SK-N-SH treated with all-trans-retinoic acid at 6 μM for 48 hours (cell line): ENCODE results near the gene REPS1.

Experiments
- ATAC-seq: fragments of 200-7000 bp; cut with Tn5 transposase; 3 replicates; pipeline ENCODE4 v1.9.1; 2020; ENCODE audit warnings: mild to moderate bottlenecking, moderate library complexity
- ARNTL ChIP-seq: fragments of 450-650 bp; formaldehyde crosslinking; IDR thresholded peaks from 2 replicates; pipeline ENCODE4 v1.5.0; 2020; ENCODE audit warnings: low read depth, mild to moderate bottlenecking, moderate library complexity, borderline replicate concordance
- BACH2 ChIP-seq: fragments of 250-450 bp; sonication (Bioruptor Pico); IDR thresholded peaks from 2 replicates; pipeline ENCODE4 v1.9.0; 2021; ENCODE audit warnings: mild to moderate bottlenecking, borderline replicate concordance
- CREB5 ChIP-seq: fragments of 250-450 bp; sonication (Bioruptor Pico); IDR thresholded peaks from 2 replicates; pipeline ENCODE4 v1.5.1; 2020; ENCODE audit warnings: low read depth, mild to moderate bottlenecking, moderate library complexity
- CSDC2 ChIP-seq: fragments of 250-450 bp; sonication (Bioruptor Pico); IDR thresholded peaks from 2 replicates; pipeline ENCODE4 v1.5.0; 2020; ENCODE audit warnings: mild to moderate bottlenecking, moderate library complexity
- CSRNP3 ChIP-seq: fragments of 250-450 bp; sonication (Bioruptor Pico); IDR thresholded peaks from 2 replicates; pipeline ENCODE4 v1.5.1; 2021; ENCODE audit warnings: mild to moderate bottlenecking, moderate library complexity
- ESRRG ChIP-seq: fragments of 250-450 bp; sonication (Bioruptor Pico); IDR thresholded peaks from 2 replicates; pipeline ENCODE4 v1.6.1; 2021; ENCODE audit warnings: mild to moderate bottlenecking
- GLIS3 ChIP-seq: fragments of 250-450 bp; sonication (Bioruptor Pico); IDR thresholded peaks from 2 replicates; pipeline ENCODE4 v1.5.0; 2020; ENCODE audit warnings: mild to moderate bottlenecking, moderate library complexity
- ISL1 ChIP-seq: fragments of 250-450 bp; sonication (Bioruptor Pico); IDR thresholded peaks from 2 replicates; pipeline ENCODE4 v2.1.2; 2022; ENCODE audit warnings: mild to moderate bottlenecking, moderate library complexity
- PATZ1 ChIP-seq: fragments of 250-450 bp; sonication (Bioruptor Pico); IDR thresholded peaks from 2 replicates; pipeline ENCODE4 v1.8.0; 2020; ENCODE audit warnings: mild to moderate bottlenecking, moderate library complexity, borderline replicate concordance
- POU6F1 ChIP-seq: fragments of 250-450 bp; sonication (Bioruptor Pico); IDR thresholded peaks from 2 replicates; pipeline ENCODE4 v1.8.0; 2021; ENCODE audit warnings: low read depth, mild to moderate bottlenecking, moderate library complexity, borderline replicate concordance
- PPARA ChIP-seq: fragments of 250-450 bp; sonication (Bioruptor Pico); IDR thresholded peaks from 2 replicates; pipeline ENCODE4 v1.5.0; 2020; ENCODE audit warnings: mild to moderate bottlenecking, borderline replicate concordance
- RARB ChIP-seq: fragments of 250-450 bp; sonication (Bioruptor Pico); IDR thresholded peaks from 2 replicates; pipeline ENCODE4 v1.8.0; 2021; ENCODE audit warnings: mild to moderate bottlenecking, moderate library complexity
- SNAI2 ChIP-seq: fragments of 250-450 bp; sonication (Bioruptor Pico); IDR thresholded peaks from 2 replicates; pipeline ENCODE4 v1.5.0; 2020; ENCODE audit warnings: mild to moderate bottlenecking, moderate library complexity
- TCF4 ChIP-seq: fragments of 250-450 bp; sonication (Bioruptor Pico); IDR thresholded peaks from 2 replicates; pipeline ENCODE4 v1.8.0; 2021; ENCODE audit warnings: mild to moderate bottlenecking, moderate library complexity, borderline replicate concordance
- TOX ChIP-seq: fragments of 250-450 bp; sonication (Bioruptor Pico); IDR thresholded peaks from 2 replicates; pipeline ENCODE4 v1.8.0; 2021; ENCODE audit warnings: mild to moderate bottlenecking, moderate library complexity, borderline replicate concordance
- TSHZ2 ChIP-seq: fragments of 250-450 bp; sonication (Bioruptor Pico); IDR thresholded peaks from 2 replicates; pipeline ENCODE4 v1.5.0; 2020; ENCODE audit warnings: mild to moderate bottlenecking, moderate library complexity
- ZC3H10 ChIP-seq: fragments of 250-450 bp; sonication (Bioruptor Pico); IDR thresholded peaks from 2 replicates; pipeline ENCODE4 v1.5.1; 2021; ENCODE audit warnings: mild to moderate bottlenecking, moderate library complexity
- ZFP3 ChIP-seq: fragments of 250-450 bp; sonication (Bioruptor Pico); IDR thresholded peaks from 2 replicates; pipeline ENCODE4 v1.5.0; 2020; ENCODE audit warnings: mild to moderate bottlenecking, moderate library complexity
- ZFP30 ChIP-seq: fragments of 450-650 bp; formaldehyde crosslinking; IDR thresholded peaks from 2 replicates; pipeline ENCODE4 v1.5.0; 2022; ENCODE audit warnings: mild to moderate bottlenecking, moderate library complexity
- ZNF565 ChIP-seq: fragments of 450-650 bp; formaldehyde crosslinking; conservative IDR thresholded peaks from 2 replicates; pipeline ENCODE4 v1.5.0; 2020; ENCODE audit warnings: low read depth, mild to moderate bottlenecking, moderate library complexity
- ZNF70 ChIP-seq: fragments of 450-650 bp; formaldehyde crosslinking; IDR thresholded peaks from 2 replicates; pipeline ENCODE4 v1.5.0; 2020; ENCODE audit warnings: mild to moderate bottlenecking, moderate library complexity
- ZNF8 ChIP-seq: fragments of 450-650 bp; formaldehyde crosslinking; IDR thresholded peaks from 2 replicates; pipeline ENCODE4 v1.5.0; 2020; ENCODE audit warnings: mild to moderate bottlenecking, moderate library complexity

The REPS1 gene

DNA sequence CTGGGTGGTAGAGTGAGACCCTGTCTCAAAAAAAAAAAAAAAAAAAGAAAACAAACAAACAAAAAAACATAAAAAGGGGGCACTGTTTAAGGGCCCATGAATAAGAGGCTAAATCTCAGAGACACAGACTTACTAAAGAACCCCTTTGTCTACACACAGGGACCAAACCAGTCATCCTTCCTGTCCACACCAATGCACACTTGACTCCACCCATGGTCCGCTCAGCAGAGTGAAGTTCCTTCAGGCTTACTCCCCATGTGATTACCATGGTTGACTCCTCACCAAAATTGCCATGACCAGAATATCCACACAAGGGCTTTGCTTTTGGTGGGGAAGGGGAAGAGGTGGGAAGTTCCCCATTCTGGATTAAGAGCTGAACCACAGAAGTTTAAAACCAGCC is 19.4 kb upstream of the REPS1 start:
- ATAC-seq: no peak
- TF ChIP-seq ZNF565 (CRISPR knock-in tag) (no peak), ZNF8 (no peak), POU6F1 (CRISPR knock-in tag) (no peak), GLIS3 (CRISPR knock-in tag) (no peak), ZNF70 (CRISPR knock-in tag) (no peak), CSDC2 (CRISPR knock-in tag) (no peak), TSHZ2 (CRISPR knock-in tag) (no peak), ESRRG (no peak), TOX (CRISPR knock-in tag) (no peak), ARNTL (no peak), ZFP3 (CRISPR knock-in tag) (no peak), ISL1 (no peak), ZFP30 (CRISPR knock-in tag) (no peak), TCF4 (CRISPR knock-in tag) (no peak), PPARA (no peak), ZC3H10 (CRISPR knock-in tag) (no peak), PATZ1 (CRISPR knock-in tag) (no peak), BACH2 (CRISPR knock-in tag) (no peak), CSRNP3 (CRISPR knock-in tag) (no peak), SNAI2 (no peak)
- TF ChIP-seq, all 23 proteins: peak for 0

GRCh38 chr6:139006477-139006876 is 18.4 kb upstream of the REPS1 start:
- no peak for TF ChIP-seq BACH2 (CRISPR knock-in tag)
- no peak for TF ChIP-seq RARB
- TF ChIP-seq CSRNP3 (CRISPR knock-in tag): no peak
- TF ChIP-seq ZNF565 (CRISPR knock-in tag): no peak
- TF ChIP-seq POU6F1 (CRISPR knock-in tag): no peak
- no peak for TF ChIP-seq ZFP30 (CRISPR knock-in tag)
- TF ChIP-seq CREB5: no peak
- no peak for TF ChIP-seq CSDC2 (CRISPR knock-in tag)
- no peak for TF ChIP-seq TCF4 (CRISPR knock-in tag)
- TF ChIP-seq ARNTL: no peak
- TF ChIP-seq PATZ1 (CRISPR knock-in tag): no peak
- no peak for TF ChIP-seq ESRRG
- TF ChIP-seq ZC3H10 (CRISPR knock-in tag): no peak
- no peak for ATAC-seq
